Activated T-helper 2 cell treated with anti-CD3 and anti-CD28 coated beads, Interferon-gamma antibody, Interleukin-2, Interleukin-4, amounts not matched to agents 10 μg/mL and 5 μg/mL and 100 μg/mL, durations not matched to agents 14 hours and 24 hours and 36 hours (primary cell): Measurements from ENCODE around the gene CT45A3. TPM values are rescaled to one million over a fixed set of nuclear protein-coding genes. Genes with fewer than 3 reads are reported as not detected.
"Not testable (repeated sequence)": the region's sequence is repeated elsewhere in the genome, so short reads cannot be mapped to it uniquely, and the experiment has no call there.

Experiments used
- DNase-seq: peaks from one replicate; pipeline ENCODE4 v3.0.0; 2021; ENCODE audit warnings: low spot score
- H3K27ac Mint-ChIP-seq: one replicate; pipeline ENCODE4 v1.8.0; 2021; ENCODE audit warnings: mixed read lengths
- H3K27me3 Mint-ChIP-seq: one replicate; pipeline ENCODE4 v1.8.0; 2021; ENCODE audit warnings: low read depth, mixed read lengths
- H3K36me3 Mint-ChIP-seq: one replicate; pipeline ENCODE4 v1.8.0; 2021; ENCODE audit warnings: low read depth, mixed read lengths
- H3K4me1 Mint-ChIP-seq: one replicate; pipeline ENCODE4 v1.8.0; 2021; ENCODE audit warnings: low read depth, mixed read lengths
- H3K4me3 Mint-ChIP-seq: one replicate; pipeline ENCODE4 v1.8.0; 2021; ENCODE audit warnings: low read depth, mild to moderate bottlenecking, moderate library complexity, mixed read lengths
- H3K9me3 Mint-ChIP-seq: one replicate; pipeline ENCODE4 v1.8.0; 2021; ENCODE audit warnings: mixed read lengths
- intact Hi-C: fragments of 100-400 bp; cut with micrococcal nuclease; formaldehyde crosslinking; loops from one replicate; pipeline ENCODE4 v1.15.1; 2023
- total RNA-seq: library from RNA; stranded (reverse); gene quantifications from 2 replicates; pipeline ENCODE4 v1.2.3, GENCODE V29; 2022

CT45A3 gene
- not detected in 2 replicates for total RNA-seq

DNA sequence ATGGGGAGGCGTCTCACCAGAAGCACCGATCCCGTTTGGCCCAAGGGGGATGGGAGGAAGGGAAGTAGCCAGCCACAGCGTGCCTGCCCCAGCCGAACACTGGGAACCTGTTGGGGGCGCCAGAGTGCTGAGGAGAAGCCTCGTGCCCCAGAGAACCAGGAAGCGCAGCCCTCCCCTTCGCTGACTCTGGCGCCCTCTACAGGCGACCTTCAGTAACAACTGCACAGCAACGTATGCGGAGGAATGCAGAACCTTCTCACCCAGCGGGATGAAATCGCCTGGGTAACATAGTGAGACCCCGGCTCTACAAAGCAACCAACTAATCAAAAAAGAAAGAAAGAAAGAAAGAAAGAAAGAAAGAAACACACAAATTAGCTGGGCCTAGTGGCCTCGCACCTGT is at the start of gene CT45A3:
TSS of gene CT45A3 (minus strand) at position 101 of the 400 bp plus-strand sequence. CDS start 3,747 bp downstream, outside the sequence.
- H3K4me3 Mint-ChIP-seq, H3K27me3 Mint-ChIP-seq, H3K4me1 Mint-ChIP-seq, intact Hi-C loops, H3K9me3 Mint-ChIP-seq, H3K27ac Mint-ChIP-seq, H3K36me3 Mint-ChIP-seq, DNase-seq: not testable (repeated sequence)

- H3K9me3 Mint-ChIP-seq, H3K4me3 Mint-ChIP-seq, intact Hi-C loops: not testable (repeated sequence)
Observed at GRCh38 chrX:135802687-135803086, 34.7 kb upstream of the CT45A3 start, which contains the start of gene CT45A6. CT45A6 (minus strand) TSS chrX:135802787; CDS start chrX:135798993, 3,794 bp downstream.

GRCh38 chrX:135785403-135785802 is 17.4 kb upstream of the CT45A3 start, which contains the start of gene CT45A5:
CT45A5 (minus strand) TSS chrX:135785503; CDS start chrX:135781729, 3,774 bp downstream.
- H3K27me3 Mint-ChIP-seq, H3K9me3 Mint-ChIP-seq, H3K4me1 Mint-ChIP-seq, DNase-seq, H3K36me3 Mint-ChIP-seq, H3K27ac Mint-ChIP-seq, intact Hi-C loops, H3K4me3 Mint-ChIP-seq: not testable (repeated sequence)

More at GRCh38 chrX:135802687-135803086, 34.7 kb upstream of the CT45A3 start, which contains the start of gene CT45A6:
- H3K4me1 Mint-ChIP-seq, DNase-seq, H3K36me3 Mint-ChIP-seq, H3K27me3 Mint-ChIP-seq, H3K27ac Mint-ChIP-seq: not testable (repeated sequence)

DNA sequence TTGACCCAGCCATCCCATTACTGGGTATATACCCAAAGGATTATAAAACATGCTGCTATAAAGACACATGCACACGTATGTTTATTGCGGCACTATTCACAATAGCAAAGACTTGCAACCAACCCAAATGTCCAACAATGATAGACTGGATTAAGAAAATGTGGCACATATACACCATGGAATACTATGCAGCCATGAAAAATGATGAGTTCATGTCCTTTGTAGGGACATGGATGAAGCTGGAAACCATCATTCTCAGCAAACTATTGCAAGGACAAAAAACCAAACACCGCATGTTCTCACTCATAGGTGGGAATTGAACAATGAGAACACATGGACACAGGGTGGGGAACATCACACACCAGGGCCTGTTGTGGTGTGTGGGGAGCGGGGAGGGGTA is 23.3 kb downstream of the CT45A3 start:
- DNase-seq, H3K4me3 Mint-ChIP-seq, H3K9me3 Mint-ChIP-seq, H3K27ac Mint-ChIP-seq, H3K4me1 Mint-ChIP-seq, intact Hi-C loops, H3K27me3 Mint-ChIP-seq, H3K36me3 Mint-ChIP-seq: not testable (repeated sequence)

- no peaks in the 10 kb centered on the region for H3K36me3 Mint-ChIP-seq
- H3K4me3 Mint-ChIP-seq: no peak overlapping the region
- intact Hi-C loops: no loop called here
- H3K9me3 Mint-ChIP-seq: no peaks in the 10 kb centered on the region
- peaks cover 2% of the 10 kb centered on the region for H3K27me3 Mint-ChIP-seq
- no peak overlapping the region for H3K27ac Mint-ChIP-seq
- no peaks in the 10 kb centered on the region for H3K4me1 Mint-ChIP-seq
- DNase-seq: no peak
Observed at GRCh38 chrX:135741192-135741715, 26.7 kb downstream of the CT45A3 start.

DNA sequence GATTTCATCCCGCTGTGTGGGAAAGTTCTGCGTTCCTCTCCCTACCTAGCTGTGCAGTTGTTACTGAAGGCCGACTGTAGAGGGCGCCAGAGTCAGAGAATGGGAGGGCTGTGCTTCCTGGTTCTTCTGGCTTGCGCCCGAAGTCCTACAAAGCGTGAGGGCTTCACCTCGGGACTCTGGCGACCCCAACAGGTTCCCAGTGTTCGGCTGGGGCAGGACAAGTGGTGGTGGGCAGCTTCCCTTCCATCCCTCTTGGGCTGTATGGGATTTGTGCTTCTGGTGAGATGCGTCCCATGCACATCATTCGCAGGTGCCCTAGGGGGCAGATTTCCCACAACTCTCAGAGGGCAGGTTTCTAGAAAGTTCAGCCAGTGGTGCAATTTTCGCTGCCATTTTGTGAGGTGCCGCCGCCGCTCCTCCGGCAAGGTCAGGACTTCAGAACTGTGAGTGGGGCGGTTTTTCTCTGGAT is 27.3 kb downstream of the CT45A3 start:
- no peaks in the 10 kb centered on the region for H3K36me3 Mint-ChIP-seq
- intact Hi-C loops: no loop called here
- H3K27me3 Mint-ChIP-seq: peaks cover 2% of the 10 kb centered on the region
- no peak overlapping the region for H3K27ac Mint-ChIP-seq
- peak; percentile 13 for DNase-seq
- no peaks in the 10 kb centered on the region for H3K9me3 Mint-ChIP-seq
- no peaks in the 10 kb centered on the region for H3K4me1 Mint-ChIP-seq
- H3K4me3 Mint-ChIP-seq: peak overlapping the region; percentile 30

DNA sequence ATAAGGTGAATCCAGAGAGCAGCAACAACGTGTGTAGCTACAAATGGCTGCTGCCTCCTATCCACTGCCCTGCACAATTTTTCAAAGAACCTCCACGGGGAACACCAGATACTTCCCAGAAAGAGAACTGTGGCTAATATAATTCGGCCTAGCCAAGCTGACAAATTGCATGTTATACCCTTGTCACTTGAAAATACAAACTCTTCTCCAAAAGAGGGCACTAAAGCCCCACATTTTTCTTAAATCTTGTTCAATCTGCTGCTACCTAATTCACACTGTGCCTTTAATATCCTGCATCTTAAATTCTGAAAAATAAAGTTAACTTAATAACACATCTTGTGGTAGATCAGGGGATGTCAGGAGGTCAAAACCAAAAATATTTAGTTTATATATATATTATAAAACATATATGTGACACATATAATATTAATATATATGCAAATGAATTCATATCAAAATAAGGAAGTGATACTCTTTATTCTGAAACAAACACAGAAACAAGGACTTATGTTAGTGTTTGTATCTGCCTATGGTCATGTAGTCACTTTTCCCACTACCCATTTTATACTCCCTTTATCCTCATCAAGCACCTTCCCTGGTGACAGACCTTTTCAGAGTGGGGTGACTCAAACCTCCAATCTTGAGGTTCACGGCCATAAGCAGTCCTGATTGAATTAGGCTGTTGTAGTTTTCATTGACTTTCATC is 30.5 kb downstream of the CT45A3 start:
- H3K36me3 Mint-ChIP-seq: no peaks in the 10 kb centered on the region
- H3K27me3 Mint-ChIP-seq: peaks cover 2% of the 10 kb centered on the region
- no peak overlapping the region for H3K4me3 Mint-ChIP-seq
- H3K4me1 Mint-ChIP-seq: no peaks in the 10 kb centered on the region
- no peak overlapping the region for H3K27ac Mint-ChIP-seq
- DNase-seq: no peak
- intact Hi-C loops: no loop called here
- H3K9me3 Mint-ChIP-seq: no peaks in the 10 kb centered on the region

DNA sequence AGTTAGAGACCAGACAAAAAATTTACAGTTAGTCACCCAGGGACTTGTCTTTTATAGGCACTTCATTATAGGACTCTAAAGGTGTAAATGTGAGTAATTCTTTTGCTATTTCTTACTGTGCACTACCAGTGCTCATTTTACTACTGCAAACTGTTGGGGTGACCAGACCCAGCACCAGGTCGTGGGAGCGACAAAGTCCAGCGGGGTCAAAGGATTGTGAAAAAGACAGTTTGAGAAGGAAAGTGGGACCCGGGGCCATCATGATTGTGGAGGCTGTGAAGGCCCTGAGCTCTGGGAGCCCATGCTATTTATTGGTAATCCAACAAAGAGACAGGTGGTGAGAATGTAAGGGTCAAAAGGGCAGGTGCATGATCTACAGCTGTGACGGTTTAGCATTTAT is 33.3 kb downstream of the CT45A3 start:
- intact Hi-C loops, H3K27ac Mint-ChIP-seq, H3K9me3 Mint-ChIP-seq, H3K4me3 Mint-ChIP-seq, H3K27me3 Mint-ChIP-seq, H3K36me3 Mint-ChIP-seq, DNase-seq, H3K4me1 Mint-ChIP-seq: not testable (repeated sequence)

GRCh38 chrX:135713795-135714194 is 54.2 kb downstream of the CT45A3 start:
- Mint-ChIP-seq H3K27me3 (no peaks in the 10 kb centered on the region), H3K4me1 (no peaks in the 10 kb centered on the region), H3K36me3 (no peaks in the 10 kb centered on the region), H3K9me3 (no peaks in the 10 kb centered on the region), H3K4me3 (no peak overlapping the region), H3K27ac (no peak overlapping the region)
- intact Hi-C loops: no loop called here
- DNase-seq: no peak

GRCh38 chrX:135713183-135713689 is 54.8 kb downstream of the CT45A3 start, which contains the start of gene CT45A1:
CT45A1 (plus strand) TSS chrX:135713639; CDS start chrX:135718941, 5,302 bp downstream.
- H3K27ac Mint-ChIP-seq, H3K4me3 Mint-ChIP-seq, DNase-seq, H3K36me3 Mint-ChIP-seq, H3K9me3 Mint-ChIP-seq, intact Hi-C loops, H3K27me3 Mint-ChIP-seq, H3K4me1 Mint-ChIP-seq: not testable (repeated sequence)

Other genes with a start within 250 kb of the CT45A3 start
- 27.1 and 29.4 TPM in 2 replicates for gene INTS6L, start 247.5 kb downstream of the CT45A3 start, total RNA-seq
- not detected in 2 replicates for gene CT45A1, start 54.6 kb downstream of the CT45A3 start, total RNA-seq
- not detected in 2 replicates for gene CT45A5, start 17.3 kb upstream of the CT45A3 start, total RNA-seq
- not detected in 2 replicates for gene CT45A6, start 34.6 kb upstream of the CT45A3 start, total RNA-seq
- not detected in 2 replicates for gene CT45A2, start 51.8 kb upstream of the CT45A3 start, total RNA-seq
- gene CT45A7, start 69.1 kb upstream of the CT45A3 start, total RNA-seq: not detected in 2 replicates
- gene CT45A8, start 86.3 kb upstream of the CT45A3 start, total RNA-seq: not detected in 2 replicates
- gene CT45A9, start 103.6 kb upstream of the CT45A3 start, total RNA-seq: not detected in 2 replicates
- gene CT45A10, start 125.3 kb upstream of the CT45A3 start, total RNA-seq: not detected in 2 replicates
- gene SAGE1, start 125.5 kb upstream of the CT45A3 start, total RNA-seq: not detected in 2 replicates
- gene MMGT1, start 205.8 kb upstream of the CT45A3 start, total RNA-seq: 24.0 and 24.6 TPM in 2 replicates
- gene SLC9A6, start 217.2 kb upstream of the CT45A3 start, total RNA-seq: 10.5 and 10.7 TPM in 2 replicates